HG02642 (cell line): Measurements from ENCODE around the gene PSMA7.

Source experiments
- ATAC-seq: cut with Tn5 transposase; IDR thresholded peaks from one replicate; pipeline ENCODE4 v1.9.1; 2021; ENCODE audit warnings: mild to moderate bottlenecking; ENCODE audit not compliant: unreplicated experiment, poor library complexity

PSMA7 gene

GRCh38 chr20:62141043-62141396 is 2.2 kb downstream of the PSMA7 start:
- ATAC-seq, result no peak

- ATAC-seq, result no peak
These were observed 3.6 kb downstream of the PSMA7 start for GRCh38 chr20:62139636-62140035.

DNA sequence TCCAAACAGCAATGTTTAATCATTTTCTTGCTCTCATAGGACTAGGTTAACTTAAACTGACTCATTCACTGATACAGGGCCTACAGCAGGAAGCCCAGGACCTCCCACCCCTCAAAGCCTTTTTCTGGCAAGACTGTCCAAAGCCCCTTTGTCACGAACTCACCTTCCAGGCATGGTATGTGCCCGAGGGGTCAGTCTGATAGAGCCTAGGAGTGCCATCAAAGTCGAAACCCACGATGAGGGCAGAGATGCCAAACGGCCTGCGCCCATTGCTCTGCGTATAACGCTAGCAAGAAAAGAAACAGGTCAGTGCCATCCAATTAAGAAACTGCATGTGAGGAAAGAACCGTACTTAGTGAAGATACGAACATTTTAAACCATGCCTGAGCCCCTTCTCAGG is 4.3 kb downstream of the PSMA7 start:
- ATAC-seq, result no peak

DNA sequence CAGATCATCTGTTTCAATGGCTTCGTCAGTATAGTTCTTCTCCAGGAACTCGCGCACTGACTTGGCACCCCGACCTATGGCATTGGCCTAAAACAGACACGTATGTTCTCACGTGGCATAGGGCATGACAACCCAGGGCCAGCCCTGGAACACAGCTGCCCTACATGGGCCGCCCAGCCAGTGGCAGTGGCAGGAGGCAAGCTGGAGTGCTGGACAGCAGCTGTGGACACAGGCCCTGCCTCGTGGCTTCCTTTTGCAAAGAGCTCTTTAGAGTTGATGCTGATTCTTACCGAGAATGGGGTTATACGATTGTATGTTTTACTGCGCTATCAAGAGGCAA is 5.0 kb downstream of the PSMA7 start:
- ATAC-seq, result no peak

DNA sequence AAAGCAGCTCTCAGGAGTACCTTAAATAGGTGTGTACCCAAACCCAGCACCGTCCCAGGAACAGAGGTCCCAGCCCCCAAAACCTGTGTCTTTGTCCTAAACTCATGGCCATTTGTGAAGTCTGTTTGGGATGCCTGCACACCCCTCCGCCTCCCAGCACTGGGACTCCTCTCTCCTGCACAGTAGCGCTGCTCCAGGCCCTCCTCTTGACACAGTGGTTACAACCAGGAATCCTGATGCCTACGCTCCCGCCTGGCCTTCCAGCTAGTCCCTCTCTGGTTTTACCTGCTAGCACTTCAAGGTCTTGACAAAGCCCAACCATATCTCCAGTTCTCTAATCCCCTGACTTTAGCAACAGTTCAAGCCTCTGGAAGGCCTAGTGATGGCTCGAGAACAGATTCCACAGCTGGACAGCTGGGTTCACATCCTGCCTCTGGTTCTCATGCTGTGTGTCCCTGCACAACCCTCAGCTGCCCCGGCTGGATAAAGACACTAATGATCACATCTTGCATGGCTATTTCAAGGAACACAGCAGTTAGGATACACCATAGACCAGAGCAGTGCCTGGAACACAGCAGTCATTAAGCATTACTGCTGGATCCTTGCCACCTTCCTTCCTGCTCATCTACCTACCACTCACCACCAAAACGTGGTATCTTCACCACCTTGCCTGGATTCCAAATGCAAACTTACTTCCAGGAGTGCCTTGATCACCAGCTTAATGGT is 5.6 kb downstream of the PSMA7 start:
- no peak for ATAC-seq

GRCh38 chr20:62137092-62137384 is 6.2 kb downstream of the PSMA7 start:
- ATAC-seq, result no peak

GRCh38 chr20:62136283-62137091 is 6.7 kb downstream of the PSMA7 start:
- no peak for ATAC-seq

GRCh38 chr20:62135573-62136266 is 7.5 kb downstream of the PSMA7 start:
- no peak for ATAC-seq

DNA sequence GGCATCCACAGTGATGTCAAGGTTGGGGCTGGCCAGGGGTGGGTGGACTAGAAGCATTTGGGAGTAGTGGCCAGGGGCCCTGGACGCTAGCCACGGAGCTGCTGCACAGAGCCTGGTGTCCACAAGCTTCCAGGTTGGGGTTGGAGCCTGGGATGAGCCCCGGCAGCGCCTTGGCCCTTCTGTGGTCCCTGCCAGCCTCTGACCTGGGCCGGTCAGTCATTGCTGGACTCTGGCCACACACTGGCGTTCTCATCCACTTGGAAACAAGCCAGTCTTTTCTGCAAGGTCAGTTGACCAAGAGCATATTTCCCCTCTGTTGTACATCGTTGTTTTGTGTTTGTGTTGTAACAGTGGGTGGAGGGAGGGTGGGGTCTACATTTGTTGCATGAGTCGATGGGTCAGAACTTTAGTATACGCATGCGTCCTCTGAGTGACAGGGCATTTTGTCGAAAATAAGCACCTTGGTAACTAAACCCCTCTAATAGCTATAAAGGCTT is 8.4 kb downstream of the PSMA7 start:
- no peak for ATAC-seq

DNA sequence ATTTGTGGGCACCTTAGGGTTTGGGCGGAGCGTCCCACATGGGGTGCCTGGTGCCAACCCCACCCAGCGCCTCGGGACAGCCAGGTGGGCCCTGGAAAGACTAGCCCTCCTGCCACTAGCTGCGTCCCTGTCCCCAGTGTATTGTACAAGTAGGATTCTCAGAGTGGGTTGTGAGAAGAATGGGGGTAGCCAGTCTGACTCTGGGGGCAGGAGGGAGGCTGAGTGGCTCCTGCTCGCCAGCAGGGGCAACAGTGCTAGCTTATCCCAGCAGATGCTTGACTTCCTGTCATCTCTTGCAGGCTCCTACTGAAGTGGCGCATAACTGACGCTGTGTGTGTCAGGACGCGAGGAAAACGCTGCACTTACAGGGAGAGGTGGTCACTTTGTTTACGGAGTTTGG is 9.3 kb downstream of the PSMA7 start:
- ATAC-seq, result no peak

- ATAC-seq, result no peak
These were observed 9.9 kb downstream of the PSMA7 start for GRCh38 chr20:62133051-62133845.

GRCh38 chr20:62132421-62132820 is 10.8 kb downstream of the PSMA7 start:
- ATAC-seq, result no peak

DNA sequence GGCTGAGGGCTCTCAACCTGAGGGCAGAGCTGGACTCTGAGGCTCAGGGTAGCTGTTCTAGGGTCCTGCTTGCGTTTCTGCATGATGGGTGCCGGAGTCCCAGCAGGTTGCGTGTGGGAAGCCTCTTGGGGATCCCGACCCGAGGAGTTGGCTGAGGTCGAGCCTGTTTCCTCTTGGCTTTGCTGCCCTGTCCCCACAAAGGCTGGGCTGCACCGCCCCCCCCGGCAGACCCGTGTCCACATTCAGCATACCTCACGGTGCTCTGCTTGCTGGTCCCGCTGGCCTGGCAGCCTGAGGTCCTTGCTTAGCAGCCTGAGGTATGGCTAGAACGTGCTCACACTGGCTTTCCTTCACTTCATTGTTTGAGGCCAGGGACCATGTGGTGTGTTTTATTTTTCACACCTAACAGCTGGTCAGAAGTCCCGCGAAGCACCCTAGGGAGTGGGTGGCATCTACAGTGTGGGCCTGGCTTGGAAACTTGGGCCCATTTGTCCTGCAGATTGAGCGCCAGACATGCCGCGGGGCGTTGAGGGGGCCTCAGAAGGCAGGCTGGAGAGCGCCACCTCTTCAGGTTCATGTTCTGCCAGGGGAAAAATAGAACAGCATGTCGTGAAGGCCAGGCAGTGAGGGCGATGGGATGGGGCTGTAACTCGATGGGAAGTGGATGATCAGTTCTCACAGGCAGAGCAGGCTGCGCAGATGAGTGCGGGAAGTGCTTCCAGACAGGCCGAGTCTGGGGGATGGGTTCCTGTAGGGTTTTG is 11.5 kb downstream of the PSMA7 start:
- no peak for ATAC-seq

DNA sequence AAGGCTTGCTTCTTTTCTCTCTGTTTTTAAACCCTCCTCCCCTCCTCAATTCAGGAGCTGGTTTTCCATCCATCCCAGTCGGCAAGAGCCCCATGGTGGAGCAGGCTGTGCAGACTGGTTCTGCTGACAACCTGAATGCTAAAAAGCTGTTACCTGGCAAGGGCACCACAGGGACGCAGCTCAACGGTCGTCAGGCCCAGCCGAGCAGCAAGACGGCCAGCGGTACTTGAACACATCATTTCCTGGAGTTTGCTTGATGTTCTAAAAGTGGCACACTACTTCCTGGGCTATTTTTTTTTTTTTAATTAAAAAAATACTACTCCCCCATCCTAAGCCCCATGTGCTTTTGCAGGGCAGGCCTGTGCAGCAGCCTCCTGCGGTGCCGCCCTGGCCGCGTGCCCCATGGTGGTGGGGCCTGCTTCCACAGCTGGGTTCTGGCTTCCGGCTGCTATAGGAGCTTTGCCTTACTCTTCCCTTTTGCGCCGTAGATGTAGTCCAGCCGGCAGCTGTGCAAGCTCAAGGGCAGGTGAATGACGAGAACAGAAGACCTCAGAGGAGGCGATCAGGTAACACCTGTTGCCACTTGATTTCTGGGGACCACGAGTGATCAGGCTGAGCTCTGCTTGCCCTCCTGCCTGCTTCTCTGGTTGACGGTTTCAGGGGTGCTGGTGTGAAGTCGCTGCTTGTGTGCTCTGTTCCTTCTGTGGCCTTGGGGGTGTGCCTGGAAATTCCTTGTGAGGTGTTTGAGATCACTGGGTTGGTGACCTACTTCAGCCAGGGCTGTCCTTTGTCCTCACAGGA is 13.3 kb downstream of the PSMA7 start:
- ATAC-seq, result no peak

GRCh38 chr20:62128502-62128901 is 14.7 kb downstream of the PSMA7 start:
- no peak for ATAC-seq

- ATAC-seq, result no peak
These were observed 15.4 kb downstream of the PSMA7 start for GRCh38 chr20:62127799-62128198.

GRCh38 chr20:62126141-62126540 is 17.1 kb downstream of the PSMA7 start:
- no peak for ATAC-seq

DNA sequence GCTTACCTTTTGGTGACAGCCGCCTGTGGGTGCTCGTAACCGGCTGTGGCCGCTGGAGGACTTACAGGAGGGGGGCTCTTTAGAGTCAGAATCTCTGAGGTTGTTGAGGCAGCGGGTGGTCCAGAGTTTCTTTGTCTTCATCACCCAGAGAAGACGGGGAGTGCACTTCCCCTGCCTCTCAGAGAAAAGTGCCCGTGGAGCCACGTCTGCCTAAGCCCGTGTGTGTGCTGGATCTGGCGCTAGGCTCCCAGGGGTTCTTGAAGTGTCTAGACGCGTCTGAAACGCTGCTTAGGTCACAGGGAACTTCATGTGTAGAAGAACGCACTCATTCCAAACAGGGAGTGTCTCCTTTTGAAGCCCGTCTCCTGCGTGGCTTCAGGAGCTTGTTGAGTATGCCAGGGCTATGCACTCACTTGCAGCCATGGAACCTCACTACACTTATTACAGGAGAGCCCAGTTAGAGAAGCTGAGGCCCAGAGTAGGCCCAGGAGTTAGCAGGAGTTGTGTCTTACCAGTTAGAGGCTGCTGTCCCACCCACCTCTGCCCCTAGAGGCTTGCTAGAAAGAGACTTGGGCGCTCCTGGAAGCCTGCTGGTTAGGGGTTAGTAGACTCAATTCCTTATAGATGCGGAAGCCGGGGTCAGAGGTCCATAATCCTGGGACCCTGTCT is 19.6 kb downstream of the PSMA7 start:
- ATAC-seq, result no peak
